Spleen (tissue), 11 donors: ENCODE measurements around the gene ZNF639. TPM values are rescaled to one million over a fixed set of nuclear protein-coding genes. Genes with fewer than 3 reads are reported as not detected.
A peak's percentile ranks its signal among the peaks of the same experiment; 100 is the strongest.

Source experiments
- DNase-seq: peaks from one replicate; pipeline ENCODE4 v3.0.0-alpha.2; 2020
- H3K27ac ChIP-seq, 8 donors: fragments of 200-600 bp; sonication (generic) in 7 of 8; 1 replicate in 4 of 8; 2 replicates in 4 of 8; pipeline versions ENCODE4 v1.5.0 to v1.8.0; 2016 to 2021; ENCODE audit warnings: inconsistent platforms in 4 of 8, mild to moderate bottlenecking in 4 of 8, moderate library complexity in 1 of 8
- H3K27me3 ChIP-seq, 7 donors: fragments of 200-600 bp; sonication (generic) in 6 of 7; replicated peaks in 1 of 7; 1 replicate in 4 of 7; 2 replicates in 3 of 7; pipeline versions ENCODE4 v1.5.0 to v1.8.0; 2016 to 2021; ENCODE audit warnings: inconsistent platforms in 3 of 7, mild to moderate bottlenecking in 1 of 7
- H3K36me3 ChIP-seq, 6 donors: fragments of 200-600 bp; sonication (generic) in 5 of 6; 1 replicate in 4 of 6; 2 replicates in 2 of 6; pipeline versions ENCODE4 v1.5.0 to v1.8.0; 2016 to 2021; ENCODE audit warnings: inconsistent platforms in 2 of 6
- H3K4me1 ChIP-seq, 6 donors: fragments of 200-600 bp; sonication (generic) in 5 of 6; 1 replicate in 3 of 6; 2 replicates in 3 of 6; pipeline versions ENCODE4 v1.5.0 to v1.8.0; 2016 to 2021; ENCODE audit warnings: inconsistent platforms in 3 of 6
- H3K4me3 ChIP-seq, 8 donors: fragments of 200-600 bp; sonication (generic) in 7 of 8; 1 replicate in 4 of 8; 2 replicates in 4 of 8; pipeline versions ENCODE4 v1.5.0 to v1.8.0; 2016 to 2021; ENCODE audit warnings: inconsistent platforms in 4 of 8, mild to moderate bottlenecking in 4 of 8, moderate library complexity in 2 of 8
- H3K9me3 ChIP-seq, 8 donors: fragments of 200-600 bp; sonication (generic) in 7 of 8; 1 replicate in 4 of 8; 2 replicates in 4 of 8; pipeline versions ENCODE4 v1.5.0 to v1.8.0; 2016 to 2021; ENCODE audit warnings: inconsistent platforms in 4 of 8
- POLR2A ChIP-seq, 3 donors: fragments of 450-650 bp; IDR thresholded peaks; one replicate each; pipeline ENCODE4 v1.5.1; 2017; ENCODE audit warnings: antibody characterized with exemption in 3 of 3, mild to moderate bottlenecking in 1 of 3
- POLR2AphosphoS5 ChIP-seq, 3 donors: sonication (generic); formaldehyde crosslinking; IDR thresholded peaks; one replicate each; pipeline ENCODE4 v1.5.1; 2017; ENCODE audit warnings: antibody characterized with exemption in 3 of 3
- WGBS, 5 donors: extraction: QIAGEN DNeasy Blood & Tissue Kit in 3 of 5; methylation state at CpG; one replicate each; pipeline versions ENCODE4 v1.1.5 to v1.1.7; 2013 to 2018; 5-methylcytosine and 5-hydroxymethylcytosine counted together
- intact Hi-C: fragments of 100-400 bp; cut with DNase I; formaldehyde crosslinking; loops from one replicate; pipeline ENCODE4 v1.15.0; 2023; ENCODE audit warnings: low total_unique reads
- polyA plus RNA-seq, 3 donors: library from polyadenylated mRNA; stranded (reverse); fragments of 200-250 nt; gene quantifications; one replicate each; pipeline ENCODE4 v1.2.1, GENCODE V29; 2013
- total RNA-seq, 7 donors: library from RNA; depleted of rRNA in 3 of 7; stranded (reverse); fragments of >200 nt in 3 of 7; fragmentation: NEBNext Ultra II Directional in 4 of 7; extraction: Animal tissue kit (Norgen Biotek cat#: 25700) in 4 of 7; gene quantifications; one replicate each; pipeline versions ENCODE4 v1.1.0 to v1.2.1, GENCODE V29; 2016 to 2021
- TF ChIP-seq, protein P1 (sequence below), 11 experiments: fragments of 200-600 bp in 7 of 11; fragments of 450-650 bp in 4 of 11; sonication (generic) in 4 of 11; IDR thresholded peaks in 8 of 11; conservative IDR thresholded peaks in 3 of 11; 1 replicate in 7 of 11; 2 replicates in 4 of 11; pipeline versions ENCODE4 v1.4.0 to v1.8.0; 2016 to 2021; ENCODE audit warnings: antibody characterized with exemption in 11 of 11, inconsistent platforms in 4 of 11, mild to moderate bottlenecking in 1 of 11
- donor health status: healthy with polysubstance abuse.
- donor health status: DM: no; HTN: no; CAD: no; lungs with moderate emphysema.
- donor health status: DM: no; HTN: no; CAD: no.
- donor health status: Bipolar disorder and iron deficiency.
- donor health status: healthy.
- donor health status: DM: no; HTN: no; CAD: no.
- donor health status: DM: yes; HTN: yes; CAD: no.

Gene ZNF639
- total and polyA plus RNA-seq, 10 donors = 18.6 to 68.2 (median 29.8) TPM

DNA sequence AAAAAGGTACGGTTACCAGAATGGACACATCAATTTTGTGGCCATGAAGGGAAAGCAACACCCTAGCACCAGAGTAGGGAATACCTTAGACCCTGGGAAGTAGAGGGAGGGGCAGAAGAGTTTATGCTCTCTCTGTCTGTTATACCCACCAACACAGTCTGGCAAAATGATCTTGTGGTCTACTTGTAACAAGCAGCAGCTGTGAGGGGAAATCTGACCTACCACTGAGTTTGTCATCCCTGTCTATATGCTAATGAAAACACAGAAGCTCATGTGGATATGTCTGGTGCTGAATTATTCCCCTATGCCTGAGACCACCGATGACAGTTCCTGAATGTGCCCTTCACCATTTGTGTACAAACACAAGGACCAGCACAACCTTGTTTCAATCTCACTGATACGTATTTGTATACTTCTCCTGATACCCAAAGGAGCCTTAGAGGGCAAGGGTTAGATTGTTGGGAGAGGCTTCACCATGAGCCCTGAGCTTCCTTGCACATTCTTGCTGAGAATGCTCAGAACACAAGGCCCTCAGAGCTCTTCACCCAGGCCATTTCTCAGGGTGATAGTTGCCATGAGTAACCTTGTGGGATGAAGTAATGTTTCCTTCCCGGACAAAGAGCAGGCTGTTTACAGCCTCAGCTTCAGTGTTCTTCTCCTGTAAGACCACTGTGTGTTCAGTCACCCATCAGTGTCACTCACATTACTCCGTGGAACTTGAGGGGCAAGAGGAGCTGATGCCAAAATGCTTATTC is 24.7 kb upstream of the ZNF639 start:
- WGBS, 5 donors = 54 to 80% (median 72%) methylated on average over 5 of the region's 5 CpGs
- Histone ChIP-seq H3K27ac (peak overlapping the region in 4 of 8 donors; percentile 9 to 41 (median 38)), H3K9me3 (peaks cover 0 to 9% (median 0%) of the 10 kb centered on the region in 8 donors), H3K27me3 (no peaks in the 10 kb centered on the region), H3K4me1 (no peaks in the 10 kb centered on the region), H3K36me3 (no peaks in the 10 kb centered on the region), H3K4me3 (no peak overlapping the region)
- DNase-seq = no peak
- intact Hi-C loops = no loop called here
- TF ChIP-seq, protein P1, sequence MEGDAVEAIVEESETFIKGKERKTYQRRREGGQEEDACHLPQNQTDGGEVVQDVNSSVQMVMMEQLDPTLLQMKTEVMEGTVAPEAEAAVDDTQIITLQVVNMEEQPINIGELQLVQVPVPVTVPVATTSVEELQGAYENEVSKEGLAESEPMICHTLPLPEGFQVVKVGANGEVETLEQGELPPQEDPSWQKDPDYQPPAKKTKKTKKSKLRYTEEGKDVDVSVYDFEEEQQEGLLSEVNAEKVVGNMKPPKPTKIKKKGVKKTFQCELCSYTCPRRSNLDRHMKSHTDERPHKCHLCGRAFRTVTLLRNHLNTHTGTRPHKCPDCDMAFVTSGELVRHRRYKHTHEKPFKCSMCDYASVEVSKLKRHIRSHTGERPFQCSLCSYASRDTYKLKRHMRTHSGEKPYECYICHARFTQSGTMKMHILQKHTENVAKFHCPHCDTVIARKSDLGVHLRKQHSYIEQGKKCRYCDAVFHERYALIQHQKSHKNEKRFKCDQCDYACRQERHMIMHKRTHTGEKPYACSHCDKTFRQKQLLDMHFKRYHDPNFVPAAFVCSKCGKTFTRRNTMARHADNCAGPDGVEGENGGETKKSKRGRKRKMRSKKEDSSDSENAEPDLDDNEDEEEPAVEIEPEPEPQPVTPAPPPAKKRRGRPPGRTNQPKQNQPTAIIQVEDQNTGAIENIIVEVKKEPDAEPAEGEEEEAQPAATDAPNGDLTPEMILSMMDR (IDR thresholded peaks at IDR 0.05 in 8 of 11, conservative IDR thresholded peaks at IDR 0.05 in 3 of 11) = no peak
- no peak for TF ChIP-seq POLR2A (IDR thresholded peaks at IDR 0.05)
- peak in 1 of 3 donors; percentile 37 for TF ChIP-seq POLR2AphosphoS5 (IDR thresholded peaks at IDR 0.05)

DNA sequence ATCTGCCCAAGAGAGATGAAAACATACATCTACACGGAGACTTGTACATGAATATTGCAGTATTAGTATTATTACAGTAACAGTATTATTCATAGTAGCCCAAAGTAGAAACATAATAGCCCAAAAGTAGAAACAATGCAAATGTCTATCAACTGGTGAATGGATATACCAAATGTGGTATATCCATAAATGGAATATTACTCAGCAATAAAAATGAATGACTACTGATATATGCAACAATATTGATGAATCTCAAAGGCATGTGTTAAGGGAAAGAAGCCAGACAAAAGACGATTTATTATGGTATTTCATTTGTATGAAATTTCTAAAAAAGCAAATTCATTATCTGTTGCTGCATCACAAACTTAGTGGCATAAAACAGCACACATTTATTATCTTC is 23.5 kb upstream of the ZNF639 start:
- no peak for DNase-seq
- no peaks in the 10 kb centered on the region for H3K36me3 ChIP-seq
- no peaks in the 10 kb centered on the region for H3K27me3 ChIP-seq
- intact Hi-C loops = no loop called here
- no peak overlapping the region for H3K4me3 ChIP-seq
- H3K27ac ChIP-seq = no peak overlapping the region
- TF ChIP-seq, protein P1 (IDR thresholded peaks at IDR 0.05 in 8 of 11, conservative IDR thresholded peaks at IDR 0.05 in 3 of 11) = no peak
- TF ChIP-seq POLR2A (IDR thresholded peaks at IDR 0.05) (no peak), POLR2AphosphoS5 (IDR thresholded peaks at IDR 0.05) (no peak)
- H3K4me1 ChIP-seq = no peaks in the 10 kb centered on the region
- 84 to 94% (median 91%) methylated on average over 2 of the region's 2 CpGs for WGBS, 5 donors
- H3K9me3 ChIP-seq = peaks cover 0 to 9% (median 0%) of the 10 kb centered on the region in 8 donors

- TF ChIP-seq, protein P1 (IDR thresholded peaks at IDR 0.05 in 8 of 11, conservative IDR thresholded peaks at IDR 0.05 in 3 of 11) = no peak
- no peak for TF ChIP-seq POLR2AphosphoS5 (IDR thresholded peaks at IDR 0.05)
- Histone ChIP-seq H3K4me3 (no peak overlapping the region), H3K27me3 (no peaks in the 10 kb centered on the region), H3K4me1 (no peaks in the 10 kb centered on the region), H3K9me3 (peaks cover 0 to 9% (median 0%) of the 10 kb centered on the region in 8 donors), H3K27ac (no peak overlapping the region), H3K36me3 (no peaks in the 10 kb centered on the region)
- intact Hi-C loops = no loop called here
- DNase-seq = no peak
- WGBS, 5 donors = 76 to 89% (median 86%) methylated on average over 5 of the region's 5 CpGs
Measured at GRCh38 chr3:179299999-179300613, 22.7 kb upstream of the ZNF639 start.

GRCh38 chr3:179301645-179302044 is 21.2 kb upstream of the ZNF639 start:
- Histone ChIP-seq H3K27me3 (no peaks in the 10 kb centered on the region), H3K4me3 (no peak overlapping the region), H3K4me1 (no peaks in the 10 kb centered on the region), H3K9me3 (peaks cover 0 to 9% (median 0%) of the 10 kb centered on the region in 8 donors), H3K27ac (no peak overlapping the region), H3K36me3 (no peaks in the 10 kb centered on the region)
- no peak for TF ChIP-seq POLR2A (IDR thresholded peaks at IDR 0.05)
- no peak for TF ChIP-seq POLR2AphosphoS5 (IDR thresholded peaks at IDR 0.05)
- TF ChIP-seq, protein P1 (IDR thresholded peaks at IDR 0.05 in 8 of 11, conservative IDR thresholded peaks at IDR 0.05 in 3 of 11) = no peak
- DNase-seq = no peak
- WGBS, 5 donors = 64 to 66% (median 65%) methylated on average over 3 of the region's 3 CpGs
- intact Hi-C loops = no loop called here
